ENCODE data around the gene ANKHD1.
"Not testable (repeated sequence)": the region's sequence is repeated elsewhere in the genome, so short reads cannot be mapped to it uniquely, and the experiment has no call there.

ANKHD1 gene

DNA sequence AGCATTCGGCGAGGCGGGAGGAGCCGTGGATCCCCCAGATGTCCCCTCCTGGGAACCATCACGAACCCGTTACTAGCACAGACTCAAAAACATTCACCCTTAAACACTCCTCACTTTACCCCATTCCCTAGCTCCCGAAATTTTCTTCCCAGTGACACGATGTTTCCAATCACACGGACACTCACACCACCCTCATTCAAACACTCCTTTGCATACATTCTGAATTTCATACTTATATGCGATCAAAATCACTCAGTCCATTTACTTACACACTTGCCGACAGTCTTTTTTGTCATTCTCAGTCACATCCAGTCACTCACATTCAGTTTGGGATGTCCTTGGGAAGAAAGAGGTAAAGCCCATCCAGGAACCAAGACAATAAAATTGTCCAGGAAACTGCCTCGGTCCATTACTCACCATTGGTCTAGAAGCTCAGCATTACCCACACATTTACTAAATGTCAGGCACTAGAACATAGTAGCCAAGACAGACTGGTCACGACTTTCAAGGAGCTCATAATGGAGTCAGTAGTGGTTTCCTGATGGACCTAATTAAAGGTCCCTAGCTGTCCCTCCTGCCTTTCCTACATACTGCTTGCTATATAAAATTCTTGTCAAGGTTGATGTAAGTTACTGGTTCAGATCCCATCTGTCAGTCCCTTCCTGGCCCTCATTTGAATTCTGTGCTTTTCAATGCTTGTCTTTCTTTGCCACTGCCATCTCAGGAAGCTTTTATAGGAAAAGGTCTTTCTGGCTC, 163.6 kb downstream of the ANKHD1 start:
- no peak for DNase-seq

GRCh38 chr5:140565780-140566095, 164.1 kb downstream of the ANKHD1 start:
- no peak for DNase-seq

DNA sequence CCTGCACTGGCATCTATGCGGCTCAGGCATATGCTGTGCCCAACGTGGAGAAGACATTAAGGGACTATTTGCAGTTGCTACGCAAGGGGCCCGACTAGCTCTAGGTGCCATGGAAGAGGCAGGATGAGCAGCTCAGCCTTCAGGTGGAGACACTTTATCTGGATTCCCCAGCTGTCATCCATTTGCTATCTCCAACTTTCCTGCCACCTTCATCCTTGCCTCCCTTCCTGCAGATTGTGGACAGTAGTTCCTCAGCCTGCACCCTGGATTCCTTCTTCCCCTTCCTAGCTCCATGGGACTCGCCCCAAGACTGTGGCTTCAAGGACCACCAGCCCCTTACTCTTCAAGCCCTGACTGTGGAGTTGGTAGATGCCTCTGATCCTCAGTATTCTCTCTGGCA, 165.0 kb downstream of the ANKHD1 start:
- no peak for DNase-seq

- no peak for DNase-seq
Observed at GRCh38 chr5:140567136-140567818, 165.6 kb downstream of the ANKHD1 start.

GRCh38 chr5:140567871-140568270, 166.2 kb downstream of the ANKHD1 start:
- DNase-seq = no peak

DNA sequence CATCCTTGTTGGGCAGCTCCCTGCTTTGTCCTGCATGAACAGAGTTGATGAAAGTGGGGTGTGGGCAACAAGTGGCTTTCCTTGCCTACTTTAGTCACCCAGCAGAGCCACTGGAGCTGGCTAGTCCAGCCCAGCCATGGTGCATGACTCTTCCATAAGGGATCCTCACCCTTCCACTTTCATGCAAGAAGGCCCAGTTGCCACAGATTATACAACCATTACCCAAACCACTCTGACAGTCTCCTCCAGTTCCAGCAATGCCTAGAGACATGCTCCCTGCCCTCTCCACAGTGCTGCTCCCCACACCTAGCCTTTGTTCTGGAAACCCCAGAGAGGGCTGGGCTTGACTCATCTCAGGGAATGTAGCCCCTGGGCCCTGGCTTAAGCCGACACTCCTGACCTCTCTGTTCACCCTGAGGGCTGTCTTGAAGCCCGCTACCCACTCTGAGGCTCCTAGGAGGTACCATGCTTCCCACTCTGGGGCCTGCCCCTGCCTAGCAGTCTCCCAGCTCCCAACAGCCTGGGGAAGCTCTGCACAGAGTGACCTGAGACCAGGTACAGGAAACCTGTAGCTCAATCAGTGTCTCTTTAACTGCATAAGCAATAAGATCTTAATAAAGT, 166.9 kb downstream of the ANKHD1 start:
- no peak for DNase-seq

GRCh38 chr5:140569197-140569596, 167.6 kb downstream of the ANKHD1 start:
- no peak for DNase-seq

GRCh38 chr5:140570058-140570457, 168.4 kb downstream of the ANKHD1 start:
- no peak for DNase-seq

GRCh38 chr5:140570488-140570887, 168.9 kb downstream of the ANKHD1 start:
- DNase-seq = no peak

GRCh38 chr5:140571105-140571504, 169.5 kb downstream of the ANKHD1 start:
- no peak for DNase-seq

DNA sequence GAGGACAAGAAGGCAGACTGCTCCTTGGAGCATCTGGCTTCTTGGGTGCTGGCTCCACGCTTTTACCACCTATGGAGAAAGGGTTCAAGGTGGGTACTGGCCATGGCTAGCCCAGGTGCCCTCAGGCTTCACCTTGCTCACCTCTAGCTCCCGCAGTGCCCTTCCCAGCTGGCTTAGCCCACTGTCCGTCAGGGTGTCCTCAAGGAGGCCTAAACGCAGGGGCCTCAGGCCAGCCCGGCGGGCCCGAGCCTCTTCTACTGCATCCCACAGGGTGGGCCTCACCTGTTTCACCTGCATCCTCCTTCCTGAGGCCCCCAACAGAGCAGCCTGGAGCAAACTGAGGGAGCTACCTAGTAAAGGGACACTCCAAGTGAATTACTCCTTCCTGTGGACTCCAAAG, 172.1 kb downstream of the ANKHD1 start:
- DNase-seq = no peak

- no peak for DNase-seq
Observed at GRCh38 chr5:140574165-140574564, 172.5 kb downstream of the ANKHD1 start.

- DNase-seq = no peak
Observed at GRCh38 chr5:140575309-140575708, 173.7 kb downstream of the ANKHD1 start.

- DNase-seq = no peak
Observed at GRCh38 chr5:140576776-140577201, 175.2 kb downstream of the ANKHD1 start.

- not testable (repeated sequence) for DNase-seq
Observed at GRCh38 chr5:140579188-140579747, 177.6 kb downstream of the ANKHD1 start.

DNA sequence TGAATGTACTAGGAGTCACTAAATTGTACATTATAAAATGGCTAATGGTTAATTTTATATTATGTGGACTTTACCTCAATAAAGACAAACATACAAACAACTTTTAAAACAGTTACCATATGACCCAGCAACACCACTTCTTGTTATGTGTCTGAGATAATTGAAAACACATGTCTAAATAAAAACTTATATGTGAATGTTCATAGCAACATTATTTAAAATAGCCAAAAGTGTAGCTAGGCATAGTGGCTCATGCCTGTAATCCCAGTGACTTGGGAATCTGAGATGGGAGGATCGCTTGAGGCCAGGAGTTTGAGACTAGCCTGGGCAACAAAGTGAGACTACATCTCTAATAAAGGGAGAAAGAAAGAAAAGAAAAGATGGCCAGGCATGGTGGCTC, 185.9 kb downstream of the ANKHD1 start:
- DNase-seq = no peak

DNA sequence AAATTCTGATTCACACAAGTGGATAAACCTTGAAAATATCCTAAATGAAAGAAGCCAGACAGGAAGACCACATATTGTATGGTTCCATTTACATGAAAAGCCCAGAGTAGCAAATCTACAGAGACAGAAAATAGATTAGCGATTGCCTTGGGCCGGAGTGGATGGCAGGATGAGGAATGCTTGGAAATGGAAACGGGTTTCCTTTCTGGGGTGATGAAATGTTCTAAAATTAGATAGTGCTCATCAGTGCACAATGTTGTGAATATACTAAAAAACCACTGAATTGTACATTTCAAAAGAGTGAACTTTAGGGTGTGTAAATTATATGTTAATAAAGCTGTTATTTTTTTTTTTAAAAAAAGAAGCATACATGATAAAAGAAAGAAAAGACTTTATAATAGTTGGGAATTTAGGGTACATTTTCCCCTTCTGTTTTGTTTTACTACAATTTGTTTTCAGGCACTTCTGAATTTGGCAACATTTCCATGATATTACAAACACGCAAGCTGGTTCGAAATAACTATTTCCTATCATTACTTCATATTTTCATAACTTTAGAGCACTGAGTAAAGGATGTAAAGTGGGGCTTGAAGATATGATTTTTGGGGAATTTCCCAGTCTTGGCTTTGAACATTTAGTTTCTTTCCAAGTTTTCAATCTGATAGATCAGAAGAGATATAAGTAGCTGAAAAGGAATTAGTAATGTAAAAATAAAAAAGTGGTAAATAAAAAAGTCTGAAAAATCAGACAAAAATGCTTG, 186.9 kb downstream of the ANKHD1 start:
- no peak for DNase-seq
